ENCODE measurements around the gene FAXDC2.

The FAXDC2 gene

DNA sequence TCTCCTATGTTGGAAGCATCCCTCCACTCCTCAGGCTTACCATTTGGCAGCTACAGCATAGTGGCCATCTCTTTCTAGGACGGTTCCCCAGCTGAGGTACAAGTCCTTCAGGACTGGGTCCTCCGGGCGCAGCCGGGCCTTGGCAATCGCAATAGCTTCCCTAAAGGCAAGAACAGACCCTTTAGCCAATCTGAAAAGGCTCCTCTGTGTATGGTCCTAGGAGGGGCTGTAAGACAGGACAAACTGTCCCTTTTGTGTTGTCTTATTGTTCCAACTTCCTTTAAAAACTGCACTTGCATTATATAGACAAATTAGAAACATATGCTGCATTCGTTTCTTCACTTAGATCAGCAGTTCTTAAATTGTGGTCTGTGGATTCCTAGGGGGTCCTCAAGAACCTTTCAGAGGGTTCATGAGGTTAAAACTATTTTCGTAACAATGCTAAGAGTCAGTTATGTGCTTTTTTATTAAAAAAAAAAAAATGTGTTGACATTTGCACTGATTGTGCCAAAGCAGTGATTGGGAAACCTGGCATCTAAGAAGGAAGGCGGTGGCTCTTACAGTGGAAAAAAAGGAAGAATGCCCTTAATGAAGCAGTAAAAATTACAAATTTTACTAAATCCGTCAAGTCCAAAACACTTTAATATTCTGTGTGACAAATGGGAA, 48.9 kb upstream of the FAXDC2 start (continued):
- TF ChIP-seq, protein P1, sequence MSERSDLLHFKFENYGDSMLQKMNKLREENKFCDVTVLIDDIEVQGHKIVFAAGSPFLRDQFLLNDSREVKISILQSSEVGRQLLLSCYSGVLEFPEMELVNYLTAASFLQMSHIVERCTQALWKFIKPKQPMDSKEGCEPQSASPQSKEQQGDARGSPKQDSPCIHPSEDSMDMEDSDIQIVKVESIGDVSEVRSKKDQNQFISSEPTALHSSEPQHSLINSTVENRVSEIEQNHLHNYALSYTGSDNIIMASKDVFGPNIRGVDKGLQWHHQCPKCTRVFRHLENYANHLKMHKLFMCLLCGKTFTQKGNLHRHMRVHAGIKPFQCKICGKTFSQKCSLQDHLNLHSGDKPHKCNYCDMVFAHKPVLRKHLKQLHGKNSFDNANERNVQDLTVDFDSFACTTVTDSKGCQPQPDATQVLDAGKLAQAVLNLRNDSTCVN (tag by site-specific recombination; optimal IDR thresholded peaks at IDR 0.05), result no peak
- TF ChIP-seq GLI2 (tag by site-specific recombination; IDR thresholded peaks at IDR 0.05; ENCODE audit: borderline replicate concordance, low read depth), result no peak
- TF ChIP-seq, protein P2, sequence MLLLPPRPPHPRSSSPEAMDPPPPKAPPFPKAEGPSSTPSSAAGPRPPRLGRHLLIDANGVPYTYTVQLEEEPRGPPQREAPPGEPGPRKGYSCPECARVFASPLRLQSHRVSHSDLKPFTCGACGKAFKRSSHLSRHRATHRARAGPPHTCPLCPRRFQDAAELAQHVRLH (tag by site-specific recombination; IDR thresholded peaks at IDR 0.05), result no peak

DNA sequence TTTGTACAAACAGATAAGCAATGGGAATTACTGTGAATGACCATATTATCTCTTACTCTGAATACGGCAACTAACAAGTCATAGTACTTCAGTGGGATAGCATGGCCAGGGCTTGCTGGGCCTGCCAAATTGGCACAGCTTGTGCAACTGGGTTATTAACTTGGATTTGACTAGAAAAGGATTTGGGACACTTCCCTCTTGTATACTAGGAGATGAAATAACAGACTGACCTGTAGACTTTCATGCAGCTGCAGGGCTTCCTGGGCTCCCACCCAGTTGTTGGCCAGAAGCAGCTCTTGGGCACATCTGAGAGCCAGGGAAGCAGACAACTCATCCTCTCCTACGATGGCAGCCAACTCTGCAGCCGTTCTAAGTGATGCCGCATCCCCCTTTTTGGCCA, 47.8 kb upstream of the FAXDC2 start:
- ChIA-PET CTCF (no interaction called here), POLR2A (no interaction called here)
- Histone ChIP-seq H3K4me3 (ENCODE audit: low read depth, low read length) (no peak overlapping the region), H3K27ac (ENCODE audit: extremely low read depth, low read depth, low read length) (no peak overlapping the region), H3K9me3 (ENCODE audit: control insufficient read depth, insufficient read depth, low read depth, low read length) (no peaks in the 10 kb centered on the region), H3K4me1 (ENCODE audit: control insufficient read depth, insufficient read depth, low read length) (no peaks in the 10 kb centered on the region), H3K36me3 (ENCODE audit: control insufficient read depth in 2 of 2, insufficient read depth in 1 of 2, low read length in 2 of 2) (peaks cover 51 to 92% of the 10 kb centered on the region in 2 experiments)
- TF ChIP-seq, protein P2 (tag by site-specific recombination; IDR thresholded peaks at IDR 0.05), result no peak
- TF ChIP-seq ZNF23 (tag by site-specific recombination; IDR thresholded peaks at IDR 0.05; ENCODE audit: borderline replicate concordance), result no peak
- TF ChIP-seq SCRT1 (tag by site-specific recombination; IDR thresholded peaks at IDR 0.05; ENCODE audit: borderline replicate concordance), result no peak
- TF ChIP-seq, protein P3, sequence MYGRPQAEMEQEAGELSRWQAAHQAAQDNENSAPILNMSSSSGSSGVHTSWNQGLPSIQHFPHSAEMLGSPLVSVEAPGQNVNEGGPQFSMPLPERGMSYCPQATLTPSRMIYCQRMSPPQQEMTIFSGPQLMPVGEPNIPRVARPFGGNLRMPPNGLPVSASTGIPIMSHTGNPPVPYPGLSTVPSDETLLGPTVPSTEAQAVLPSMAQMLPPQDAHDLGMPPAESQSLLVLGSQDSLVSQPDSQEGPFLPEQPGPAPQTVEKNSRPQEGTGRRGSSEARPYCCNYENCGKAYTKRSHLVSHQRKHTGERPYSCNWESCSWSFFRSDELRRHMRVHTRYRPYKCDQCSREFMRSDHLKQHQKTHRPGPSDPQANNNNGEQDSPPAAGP (tag by site-specific recombination; IDR thresholded peaks at IDR 0.05), result no peak
- TF ChIP-seq ZFP41 (tag by site-specific recombination; IDR thresholded peaks at IDR 0.05; ENCODE audit: borderline replicate concordance), result no peak
- no peak for TF ChIP-seq ZNF791 (tag by site-specific recombination; IDR thresholded peaks at IDR 0.05)

DNA sequence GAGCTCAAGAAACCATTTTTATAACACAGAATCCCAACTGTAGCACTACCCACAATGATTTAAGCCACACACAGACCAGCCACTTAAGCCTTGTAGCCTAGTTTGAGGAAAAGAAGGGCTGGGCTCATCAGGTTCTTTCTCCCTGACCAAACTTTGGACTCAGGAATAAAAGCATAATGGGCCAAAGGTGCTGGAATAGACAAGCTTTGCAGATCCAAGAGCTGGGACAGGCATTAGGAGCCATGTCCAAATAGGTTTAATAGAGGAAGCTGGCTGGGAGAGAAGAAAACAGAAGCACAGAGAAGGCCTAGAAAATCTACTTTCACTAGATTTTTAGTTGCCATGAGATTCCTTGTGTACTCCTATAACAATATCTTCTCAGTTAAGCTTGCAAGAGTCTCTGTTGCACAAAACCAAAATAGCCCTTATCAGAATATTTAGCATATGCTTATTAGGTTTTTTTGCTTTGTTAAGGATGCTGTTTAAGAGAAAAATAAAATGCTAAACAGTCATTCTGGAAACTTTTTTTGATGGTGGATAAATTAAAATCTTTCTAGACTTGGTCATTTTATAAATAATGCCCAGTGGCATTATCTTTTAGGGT, 46.3 kb upstream of the FAXDC2 start:
- ChIA-PET CTCF (interaction anchor here (0.8 to 1.1 kb wide), 2 partner anchors 10 to 254 kb away, joined by 4 to 5 read pairs; no protein-coding TSS in a partner anchor), POLR2A (no interaction called here)
- Histone ChIP-seq H3K36me3 (ENCODE audit: control insufficient read depth in 2 of 2, insufficient read depth in 1 of 2, low read length in 2 of 2) (peaks cover 44 to 87% of the 10 kb centered on the region in 2 experiments), H3K9me3 (ENCODE audit: control insufficient read depth, insufficient read depth, low read depth, low read length) (no peaks in the 10 kb centered on the region), H3K4me1 (ENCODE audit: control insufficient read depth, insufficient read depth, low read length) (no peaks in the 10 kb centered on the region), H3K4me3 (ENCODE audit: low read depth, low read length) (no peak overlapping the region), H3K27ac (ENCODE audit: extremely low read depth, low read depth, low read length) (no peak overlapping the region)
- TF ChIP-seq, protein P4, sequence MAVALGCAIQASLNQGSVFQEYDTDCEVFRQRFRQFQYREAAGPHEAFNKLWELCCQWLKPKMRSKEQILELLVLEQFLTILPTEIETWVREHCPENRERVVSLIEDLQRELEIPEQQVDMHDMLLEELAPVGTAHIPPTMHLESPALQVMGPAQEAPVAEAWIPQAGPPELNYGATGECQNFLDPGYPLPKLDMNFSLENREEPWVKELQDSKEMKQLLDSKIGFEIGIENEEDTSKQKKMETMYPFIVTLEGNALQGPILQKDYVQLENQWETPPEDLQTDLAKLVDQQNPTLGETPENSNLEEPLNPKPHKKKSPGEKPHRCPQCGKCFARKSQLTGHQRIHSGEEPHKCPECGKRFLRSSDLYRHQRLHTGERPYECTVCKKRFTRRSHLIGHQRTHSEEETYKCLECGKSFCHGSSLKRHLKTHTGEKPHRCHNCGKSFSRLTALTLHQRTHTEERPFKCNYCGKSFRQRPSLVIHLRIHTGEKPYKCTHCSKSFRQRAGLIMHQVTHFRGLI (tag by site-specific recombination; IDR thresholded peaks at IDR 0.05), result no peak
- no peak for TF ChIP-seq KLF9 (tag by site-specific recombination; IDR thresholded peaks at IDR 0.05; ENCODE audit: low read depth)
- TF ChIP-seq, protein P5, sequence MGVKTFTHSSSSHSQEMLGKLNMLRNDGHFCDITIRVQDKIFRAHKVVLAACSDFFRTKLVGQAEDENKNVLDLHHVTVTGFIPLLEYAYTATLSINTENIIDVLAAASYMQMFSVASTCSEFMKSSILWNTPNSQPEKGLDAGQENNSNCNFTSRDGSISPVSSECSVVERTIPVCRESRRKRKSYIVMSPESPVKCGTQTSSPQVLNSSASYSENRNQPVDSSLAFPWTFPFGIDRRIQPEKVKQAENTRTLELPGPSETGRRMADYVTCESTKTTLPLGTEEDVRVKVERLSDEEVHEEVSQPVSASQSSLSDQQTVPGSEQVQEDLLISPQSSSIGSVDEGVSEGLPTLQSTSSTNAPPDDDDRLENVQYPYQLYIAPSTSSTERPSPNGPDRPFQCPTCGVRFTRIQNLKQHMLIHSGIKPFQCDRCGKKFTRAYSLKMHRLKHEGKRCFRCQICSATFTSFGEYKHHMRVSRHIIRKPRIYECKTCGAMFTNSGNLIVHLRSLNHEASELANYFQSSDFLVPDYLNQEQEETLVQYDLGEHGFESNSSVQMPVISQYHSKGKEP (tag by site-specific recombination; IDR thresholded peaks at IDR 0.05), result no peak
- TF ChIP-seq, protein P6, sequence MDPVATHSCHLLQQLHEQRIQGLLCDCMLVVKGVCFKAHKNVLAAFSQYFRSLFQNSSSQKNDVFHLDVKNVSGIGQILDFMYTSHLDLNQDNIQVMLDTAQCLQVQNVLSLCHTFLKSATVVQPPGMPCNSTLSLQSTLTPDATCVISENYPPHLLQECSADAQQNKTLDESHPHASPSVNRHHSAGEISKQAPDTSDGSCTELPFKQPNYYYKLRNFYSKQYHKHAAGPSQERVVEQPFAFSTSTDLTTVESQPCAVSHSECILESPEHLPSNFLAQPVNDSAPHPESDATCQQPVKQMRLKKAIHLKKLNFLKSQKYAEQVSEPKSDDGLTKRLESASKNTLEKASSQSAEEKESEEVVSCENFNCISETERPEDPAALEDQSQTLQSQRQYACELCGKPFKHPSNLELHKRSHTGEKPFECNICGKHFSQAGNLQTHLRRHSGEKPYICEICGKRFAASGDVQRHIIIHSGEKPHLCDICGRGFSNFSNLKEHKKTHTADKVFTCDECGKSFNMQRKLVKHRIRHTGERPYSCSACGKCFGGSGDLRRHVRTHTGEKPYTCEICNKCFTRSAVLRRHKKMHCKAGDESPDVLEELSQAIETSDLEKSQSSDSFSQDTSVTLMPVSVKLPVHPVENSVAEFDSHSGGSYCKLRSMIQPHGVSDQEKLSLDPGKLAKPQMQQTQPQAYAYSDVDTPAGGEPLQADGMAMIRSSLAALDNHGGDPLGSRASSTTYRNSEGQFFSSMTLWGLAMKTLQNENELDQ (tag by site-specific recombination; IDR thresholded peaks at IDR 0.05; ENCODE audit: low read depth), result no peak
- TF ChIP-seq, protein P7, sequence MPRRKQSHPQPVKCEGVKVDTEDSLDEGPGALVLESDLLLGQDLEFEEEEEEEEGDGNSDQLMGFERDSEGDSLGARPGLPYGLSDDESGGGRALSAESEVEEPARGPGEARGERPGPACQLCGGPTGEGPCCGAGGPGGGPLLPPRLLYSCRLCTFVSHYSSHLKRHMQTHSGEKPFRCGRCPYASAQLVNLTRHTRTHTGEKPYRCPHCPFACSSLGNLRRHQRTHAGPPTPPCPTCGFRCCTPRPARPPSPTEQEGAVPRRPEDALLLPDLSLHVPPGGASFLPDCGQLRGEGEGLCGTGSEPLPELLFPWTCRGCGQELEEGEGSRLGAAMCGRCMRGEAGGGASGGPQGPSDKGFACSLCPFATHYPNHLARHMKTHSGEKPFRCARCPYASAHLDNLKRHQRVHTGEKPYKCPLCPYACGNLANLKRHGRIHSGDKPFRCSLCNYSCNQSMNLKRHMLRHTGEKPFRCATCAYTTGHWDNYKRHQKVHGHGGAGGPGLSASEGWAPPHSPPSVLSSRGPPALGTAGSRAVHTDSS (tag by site-specific recombination; IDR thresholded peaks at IDR 0.05), result no peak

Data from HEK293 (cell line).